Activated CD8-positive, alpha-beta T cell treated with anti-CD3 and anti-CD28 coated beads, Interleukin-2, amount 10 ng/mL, durations not matched to agents 7 days and 5 days (primary cell): Measurements from ENCODE around the gene ZKSCAN7. TPM values are rescaled to one million over a fixed set of nuclear protein-coding genes. Genes with fewer than 3 reads are reported as not detected.
"Not testable (repeated sequence)": the region's sequence is repeated elsewhere in the genome, so short reads cannot be mapped to it uniquely, and the experiment has no call there.

Experiments
- ATAC-seq: fragments of 150-1000 bp; cut with Tn5 transposase; one replicate; pipeline ENCODE4 v1.10.0; 2021; ENCODE audit warnings: moderate library complexity
- CTCF ChIA-PET: fragments of 350-600 bp; sonication (Branson Sonifier 250); formaldehyde crosslinking; loops from one replicate; lab custom pipeline; 2021; ENCODE audit warnings: antibody characterized with exemption; lab: Charles Lee
- POLR2A ChIA-PET: fragments of 350-600 bp; sonication (Branson Sonifier 250); formaldehyde crosslinking; loops from one replicate; lab custom pipeline; 2021; ENCODE audit warnings: antibody characterized with exemption; lab: Charles Lee
- DNase-seq: peaks from one replicate; pipeline ENCODE4 v3.0.0-alpha.2; 2020
- H3K27ac Mint-ChIP-seq: one replicate; pipeline ENCODE4 v1.8.0; 2021; ENCODE audit warnings: mild to moderate bottlenecking, mixed read lengths
- H3K27me3 Mint-ChIP-seq: one replicate; pipeline ENCODE4 v1.8.0; 2021; ENCODE audit warnings: low read depth, mixed read lengths
- H3K36me3 Mint-ChIP-seq: one replicate; pipeline ENCODE4 v1.8.0; 2021; ENCODE audit warnings: low read depth, mixed read lengths
- H3K4me1 Mint-ChIP-seq: one replicate; pipeline ENCODE4 v1.8.0; 2021; ENCODE audit warnings: low read depth, mixed read lengths
- H3K4me3 Mint-ChIP-seq: one replicate; pipeline ENCODE4 v1.8.0; 2021; ENCODE audit warnings: mild to moderate bottlenecking, mixed read lengths
- H3K9me3 Mint-ChIP-seq: one replicate; pipeline ENCODE4 v1.8.0; 2022; ENCODE audit warnings: mixed read lengths; ENCODE audit not compliant: insufficient read depth
- total RNA-seq, 2 experiments: library from RNA; stranded (reverse); gene quantifications; one replicate each; pipeline ENCODE4 v1.2.3, GENCODE V29; 2021

The ZKSCAN7 gene
- total RNA-seq, 2 experiments from 2014 or later = 2.4 to 2.9 TPM

DNA sequence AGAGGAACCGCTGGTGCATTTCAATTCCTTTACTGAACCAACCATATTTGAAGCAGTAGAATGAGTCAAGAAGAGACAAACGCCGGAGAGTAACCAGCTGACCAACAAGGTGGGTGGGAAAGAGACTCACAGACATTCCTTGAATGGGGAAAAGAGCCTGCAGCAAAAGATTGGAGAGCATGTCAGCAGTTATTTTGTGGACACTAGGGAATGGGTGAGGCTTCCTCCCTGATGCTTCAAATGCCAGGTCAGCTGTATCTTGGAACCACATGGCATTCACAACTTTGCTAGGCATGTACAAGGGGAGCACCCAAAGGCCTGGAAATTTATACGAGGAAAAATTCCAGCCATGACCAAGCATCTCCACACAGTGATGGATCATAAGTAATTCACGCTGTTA, 29.9 kb upstream of the ZKSCAN7 start:
- Mint-ChIP-seq H3K9me3 (no peaks in the 10 kb centered on the region), H3K4me1 (no peaks in the 10 kb centered on the region), H3K27ac (no peak overlapping the region), H3K36me3 (no peaks in the 10 kb centered on the region), H3K27me3 (peaks cover 28% of the 10 kb centered on the region), H3K4me3 (no peak overlapping the region)
- no peak for ATAC-seq
- CTCF ChIA-PET = no interaction called here
- DNase-seq = no peak
- POLR2A ChIA-PET = no interaction called here

GRCh38 chr3:44529927-44530326, 25.1 kb upstream of the ZKSCAN7 start:
- Mint-ChIP-seq H3K4me3 (no peak overlapping the region), H3K9me3 (no peaks in the 10 kb centered on the region), H3K36me3 (no peaks in the 10 kb centered on the region), H3K4me1 (no peaks in the 10 kb centered on the region), H3K27me3 (peaks cover 20% of the 10 kb centered on the region), H3K27ac (no peak overlapping the region)
- CTCF ChIA-PET = interaction anchor here (0.7 to 0.8 kb wide), 2 partner anchors 10 to 19 kb away, joined by 3 to 4 read pairs; no protein-coding TSS in a partner anchor
- POLR2A ChIA-PET = interaction anchor here (0.9 kb wide), 1 partner anchor 11 kb away, joined by 4 read pairs; no protein-coding TSS in a partner anchor
- DNase-seq (peak; percentile 46), ATAC-seq (no peak)

DNA sequence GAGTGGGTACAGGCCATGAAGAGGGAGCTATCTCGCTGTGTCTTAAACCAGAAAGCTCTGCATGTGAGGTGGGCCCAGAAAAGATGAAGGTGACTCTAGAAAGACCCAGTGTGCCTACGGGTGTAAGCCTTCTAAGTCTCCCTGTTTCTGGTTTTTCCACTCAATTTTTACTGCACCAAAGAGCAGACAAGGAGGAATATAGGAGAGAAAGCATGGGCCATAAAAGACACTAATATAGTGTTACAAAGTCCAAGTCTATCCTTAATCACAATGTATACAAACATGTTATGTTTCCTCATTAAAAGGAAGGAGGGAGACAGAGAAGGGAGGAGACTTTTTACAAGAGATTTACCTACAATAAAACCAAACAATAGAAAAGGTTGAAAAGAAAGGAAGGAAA, 24.1 kb upstream of the ZKSCAN7 start:
- Mint-ChIP-seq H3K4me1 (no peaks in the 10 kb centered on the region), H3K27me3 (peaks cover 27% of the 10 kb centered on the region), H3K36me3 (no peaks in the 10 kb centered on the region), H3K9me3 (no peaks in the 10 kb centered on the region), H3K4me3 (no peak overlapping the region), H3K27ac (no peak overlapping the region)
- CTCF ChIA-PET = no interaction called here
- ATAC-seq (no peak), DNase-seq (no peak)
- POLR2A ChIA-PET = no interaction called here

DNA sequence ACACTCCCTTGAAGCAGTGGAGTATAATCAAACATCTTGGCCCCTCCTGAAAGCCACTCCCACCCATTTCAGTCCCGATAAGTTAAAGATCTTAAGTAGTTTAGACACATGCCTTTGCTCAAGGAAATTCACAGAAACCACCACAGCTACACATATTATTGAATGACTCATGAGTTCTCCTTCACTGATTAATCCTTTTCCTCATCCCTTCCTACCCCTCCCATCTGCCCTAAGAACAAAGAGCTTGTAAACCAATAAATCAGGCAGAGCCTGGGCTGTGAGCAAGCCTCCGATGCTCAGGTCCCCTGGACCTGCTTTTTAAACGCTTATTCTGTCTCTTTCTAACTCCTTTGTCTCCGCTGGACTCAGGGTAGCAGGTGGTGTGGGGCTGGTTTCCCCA, 20.3 kb upstream of the ZKSCAN7 start:
- DNase-seq, H3K27ac Mint-ChIP-seq, CTCF ChIA-PET, POLR2A ChIA-PET, H3K9me3 Mint-ChIP-seq, ATAC-seq, H3K4me1 Mint-ChIP-seq, H3K36me3 Mint-ChIP-seq, H3K4me3 Mint-ChIP-seq: not testable (repeated sequence)
- H3K27me3 Mint-ChIP-seq = peaks cover 30% of the 10 kb centered on the region

- no peak for DNase-seq
- no peaks in the 10 kb centered on the region for H3K36me3 Mint-ChIP-seq
- H3K4me1 Mint-ChIP-seq = no peaks in the 10 kb centered on the region
- H3K9me3 Mint-ChIP-seq = no peaks in the 10 kb centered on the region
- H3K27ac Mint-ChIP-seq = no peak overlapping the region
- ATAC-seq = no peak
- ChIA-PET POLR2A (no interaction called here), CTCF (no interaction called here)
- peaks cover 30% of the 10 kb centered on the region for H3K27me3 Mint-ChIP-seq
- no peak overlapping the region for H3K4me3 Mint-ChIP-seq
Measured at GRCh38 chr3:44535364-44535763, 19.6 kb upstream of the ZKSCAN7 start.

GRCh38 chr3:44544811-44545210, 10.2 kb upstream of the ZKSCAN7 start:
- ATAC-seq, H3K36me3 Mint-ChIP-seq, H3K4me1 Mint-ChIP-seq, H3K27ac Mint-ChIP-seq, H3K4me3 Mint-ChIP-seq, CTCF ChIA-PET, H3K27me3 Mint-ChIP-seq, POLR2A ChIA-PET, H3K9me3 Mint-ChIP-seq, DNase-seq: not testable (repeated sequence)

GRCh38 chr3:44555723-44556122, 730 bp downstream of the ZKSCAN7 start:
- peak; percentile 23 for ATAC-seq
- DNase-seq = no peak
- Mint-ChIP-seq H3K27ac (peak overlapping the region; percentile 86), H3K27me3 (no peaks in the 10 kb centered on the region), H3K4me1 (peaks cover 17% of the 10 kb centered on the region), H3K36me3 (peaks cover 45% of the 10 kb centered on the region), H3K9me3 (peaks cover 8% of the 10 kb centered on the region), H3K4me3 (peak overlapping the region; percentile 84)
- ChIA-PET POLR2A (interaction anchor here (0.5 to 1.9 kb wide), 3 partner anchors 45 to 70 kb away, joined by 3 to 5 read pairs (median 4); partner anchors contain the start of gene ZNF197), CTCF (no interaction called here)

DNA sequence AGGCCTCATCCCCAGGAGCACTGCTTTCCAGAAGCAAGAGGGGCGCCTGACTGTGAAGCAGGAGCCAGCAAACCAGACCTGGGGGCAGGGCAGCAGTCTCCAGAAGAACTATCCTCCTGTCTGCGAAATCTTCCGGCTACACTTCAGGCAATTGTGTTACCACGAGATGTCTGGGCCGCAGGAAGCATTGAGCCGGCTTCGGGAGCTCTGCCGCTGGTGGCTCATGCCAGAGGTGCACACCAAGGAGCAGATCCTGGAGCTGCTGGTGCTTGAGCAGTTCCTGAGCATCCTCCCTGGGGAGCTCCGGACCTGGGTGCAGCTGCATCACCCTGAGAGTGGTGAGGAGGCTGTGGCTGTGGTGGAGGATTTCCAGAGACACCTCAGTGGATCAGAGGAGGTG, 2.1 kb downstream of the ZKSCAN7 start:
- Mint-ChIP-seq H3K27me3 (no peaks in the 10 kb centered on the region), H3K36me3 (peaks cover 59% of the 10 kb centered on the region), H3K4me3 (no peak overlapping the region), H3K9me3 (peaks cover 14% of the 10 kb centered on the region), H3K27ac (no peak overlapping the region), H3K4me1 (peaks cover 25% of the 10 kb centered on the region)
- ChIA-PET POLR2A (no interaction called here), CTCF (no interaction called here)
- no peak for ATAC-seq
- no peak for DNase-seq

DNA sequence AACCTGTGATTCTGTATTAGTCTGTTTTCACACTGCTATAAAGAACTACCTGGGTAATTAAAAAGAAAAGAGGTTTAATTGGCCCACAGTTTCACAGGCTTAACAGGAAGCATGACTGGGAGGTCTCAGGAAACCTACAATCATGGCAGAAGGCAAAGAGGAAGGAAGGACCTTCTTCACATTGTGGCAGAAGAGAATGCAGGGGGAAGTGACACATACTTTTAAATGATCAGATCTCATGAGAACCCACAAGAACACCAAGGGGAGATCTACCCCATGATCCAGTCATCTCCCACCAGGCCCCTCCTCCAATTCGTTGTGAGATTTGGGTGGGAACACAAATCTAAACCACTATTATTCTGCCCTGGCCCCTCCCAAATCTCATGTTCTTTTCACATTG, 6.1 kb downstream of the ZKSCAN7 start:
- H3K9me3 Mint-ChIP-seq = peaks cover 30% of the 10 kb centered on the region
- H3K27me3 Mint-ChIP-seq = no peaks in the 10 kb centered on the region
- peaks cover 14% of the 10 kb centered on the region for H3K4me1 Mint-ChIP-seq
- POLR2A ChIA-PET = no interaction called here
- CTCF ChIA-PET = no interaction called here
- no peak for DNase-seq
- H3K27ac Mint-ChIP-seq = no peak overlapping the region
- ATAC-seq = no peak
- no peak overlapping the region for H3K4me3 Mint-ChIP-seq
- peaks cover 66% of the 10 kb centered on the region for H3K36me3 Mint-ChIP-seq

GRCh38 chr3:44562147-44562546, 7.2 kb downstream of the ZKSCAN7 start:
- Mint-ChIP-seq H3K27me3 (no peaks in the 10 kb centered on the region), H3K36me3 (peaks cover 64% of the 10 kb centered on the region), H3K27ac (no peak overlapping the region), H3K9me3 (peaks cover 32% of the 10 kb centered on the region), H3K4me3 (no peak overlapping the region), H3K4me1 (peaks cover 8% of the 10 kb centered on the region)
- DNase-seq (no peak), ATAC-seq (no peak)
- POLR2A ChIA-PET = no interaction called here
- CTCF ChIA-PET = no interaction called here

DNA sequence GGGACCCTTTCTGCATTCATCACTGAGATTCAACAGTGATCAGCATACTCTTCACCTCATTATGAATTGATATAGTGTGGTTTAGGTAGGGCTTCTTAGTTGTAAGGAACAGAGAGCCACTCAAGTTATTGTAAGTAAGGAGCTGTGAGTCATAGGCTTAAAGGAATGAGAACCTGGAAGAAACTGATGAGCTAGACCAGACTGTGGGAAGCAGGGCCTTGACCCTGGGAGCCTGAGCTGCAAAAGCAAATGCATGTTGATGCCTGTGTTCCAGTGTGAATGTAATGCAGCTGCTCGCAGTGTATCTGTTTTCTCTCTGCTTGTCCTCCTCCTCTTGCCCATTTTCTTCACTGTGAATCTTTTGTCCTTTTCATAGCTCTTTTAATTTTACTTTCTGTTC, 13.6 kb downstream of the ZKSCAN7 start:
- no peaks in the 10 kb centered on the region for H3K27me3 Mint-ChIP-seq
- DNase-seq (no peak), ATAC-seq (no peak)
- H3K4me3 Mint-ChIP-seq = no peak overlapping the region
- H3K9me3 Mint-ChIP-seq = peaks cover 33% of the 10 kb centered on the region
- no peaks in the 10 kb centered on the region for H3K4me1 Mint-ChIP-seq
- H3K36me3 Mint-ChIP-seq = peaks cover 54% of the 10 kb centered on the region
- ChIA-PET CTCF (no interaction called here), POLR2A (no interaction called here)
- H3K27ac Mint-ChIP-seq = no peak overlapping the region

- no peak for DNase-seq
- CTCF ChIA-PET = no interaction called here
- no peaks in the 10 kb centered on the region for H3K27me3 Mint-ChIP-seq
- H3K36me3 Mint-ChIP-seq = peaks cover 40% of the 10 kb centered on the region
- POLR2A ChIA-PET = no interaction called here
- H3K27ac Mint-ChIP-seq = no peak overlapping the region
- H3K4me1 Mint-ChIP-seq = no peaks in the 10 kb centered on the region
- H3K9me3 Mint-ChIP-seq = peaks cover 20% of the 10 kb centered on the region
- H3K4me3 Mint-ChIP-seq = no peak overlapping the region
- no peak for ATAC-seq
Measured at GRCh38 chr3:44571024-44571423, 16.0 kb downstream of the ZKSCAN7 start.

DNA sequence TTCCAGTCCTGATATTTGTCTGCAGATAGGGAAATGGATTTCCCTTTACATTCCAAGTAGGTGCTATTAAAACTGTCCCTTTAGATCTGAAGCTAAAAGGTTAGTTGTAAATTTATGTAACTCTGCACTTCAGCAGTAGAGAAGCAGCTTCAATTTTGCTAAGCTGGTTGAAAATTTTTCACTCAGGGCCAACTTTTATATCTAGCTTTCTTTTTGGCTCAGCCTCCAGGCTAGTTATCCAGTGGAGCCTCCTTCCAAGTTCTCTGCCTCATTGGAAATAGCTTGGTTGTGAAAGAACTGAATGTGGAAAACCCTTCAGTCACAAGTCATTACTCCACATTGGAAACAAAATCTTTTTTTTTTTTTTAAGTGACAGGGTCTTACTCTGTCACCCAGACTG, 21.6 kb downstream of the ZKSCAN7 start:
- no peak overlapping the region for H3K27ac Mint-ChIP-seq
- no peak overlapping the region for H3K4me3 Mint-ChIP-seq
- no peak for DNase-seq
- H3K27me3 Mint-ChIP-seq = no peaks in the 10 kb centered on the region
- H3K4me1 Mint-ChIP-seq = no peaks in the 10 kb centered on the region
- peaks cover 17% of the 10 kb centered on the region for H3K9me3 Mint-ChIP-seq
- H3K36me3 Mint-ChIP-seq = peaks cover 20% of the 10 kb centered on the region
- no peak for ATAC-seq
- CTCF ChIA-PET = no interaction called here
- POLR2A ChIA-PET = no interaction called here
